MM.1S (cell line): Measurements from ENCODE around the gene RRAD.

Experiments used
- EZH2 ChIP-seq: fragments of 300-600 bp; sonication (generic); optimal IDR thresholded peaks from 2 replicates; pipeline ENCODE3; 2017; ENCODE audit warnings: low read depth, mild to moderate bottlenecking, antibody characterized with exemption, low read length, mixed read lengths
- EZH2phosphoT487 ChIP-seq: fragments of 300-600 bp; sonication (generic); IDR thresholded peaks from 2 replicates; pipeline ENCODE4 v1.6.1; 2018; ENCODE audit warnings: antibody characterized with exemption, low read length
- TF ChIP-seq, protein P1 (sequence below): fragments of 300-600 bp; sonication (generic); IDR thresholded peaks from 2 replicates; pipeline ENCODE4 v1.5.1; 2016; ENCODE audit warnings: antibody characterized with exemption, low read length, mixed read lengths

DNA sequence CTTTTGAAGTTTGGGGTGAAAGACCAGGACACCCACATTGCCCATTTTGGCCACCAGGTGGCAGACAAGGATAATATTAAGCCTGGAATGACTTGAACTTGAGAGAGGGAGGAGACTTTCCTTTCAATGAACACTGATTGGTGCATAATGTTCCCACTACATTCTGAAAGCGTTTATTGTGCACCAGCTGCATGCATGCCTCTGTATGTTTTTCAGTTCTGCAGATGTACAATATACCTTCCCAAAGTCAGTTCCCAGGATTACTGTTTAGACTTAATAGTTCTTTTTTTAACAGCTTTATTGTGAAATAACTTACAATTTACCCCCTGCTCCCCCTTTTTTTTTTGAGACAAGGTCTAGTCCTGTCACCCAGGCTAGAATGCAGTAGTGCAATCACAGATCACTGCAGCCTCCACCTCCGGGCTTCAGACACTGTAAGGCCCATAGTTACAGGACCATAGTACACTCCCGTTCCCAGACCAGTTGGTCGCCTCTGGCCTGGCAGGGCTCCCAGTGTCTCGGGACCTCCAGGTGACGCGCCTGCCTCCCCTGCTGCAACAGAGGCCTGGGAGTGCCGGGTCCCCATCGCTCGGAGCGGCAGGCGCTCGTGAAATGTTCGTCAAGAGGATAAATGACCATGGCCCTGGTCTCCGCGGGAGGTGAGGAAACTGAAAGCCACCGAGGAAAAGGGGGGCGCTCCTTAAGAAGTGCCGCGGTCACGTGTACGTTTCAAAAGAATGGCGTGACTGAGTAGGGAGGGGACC is 22.1 kb upstream of the RRAD start:
- TF ChIP-seq, protein P1, sequence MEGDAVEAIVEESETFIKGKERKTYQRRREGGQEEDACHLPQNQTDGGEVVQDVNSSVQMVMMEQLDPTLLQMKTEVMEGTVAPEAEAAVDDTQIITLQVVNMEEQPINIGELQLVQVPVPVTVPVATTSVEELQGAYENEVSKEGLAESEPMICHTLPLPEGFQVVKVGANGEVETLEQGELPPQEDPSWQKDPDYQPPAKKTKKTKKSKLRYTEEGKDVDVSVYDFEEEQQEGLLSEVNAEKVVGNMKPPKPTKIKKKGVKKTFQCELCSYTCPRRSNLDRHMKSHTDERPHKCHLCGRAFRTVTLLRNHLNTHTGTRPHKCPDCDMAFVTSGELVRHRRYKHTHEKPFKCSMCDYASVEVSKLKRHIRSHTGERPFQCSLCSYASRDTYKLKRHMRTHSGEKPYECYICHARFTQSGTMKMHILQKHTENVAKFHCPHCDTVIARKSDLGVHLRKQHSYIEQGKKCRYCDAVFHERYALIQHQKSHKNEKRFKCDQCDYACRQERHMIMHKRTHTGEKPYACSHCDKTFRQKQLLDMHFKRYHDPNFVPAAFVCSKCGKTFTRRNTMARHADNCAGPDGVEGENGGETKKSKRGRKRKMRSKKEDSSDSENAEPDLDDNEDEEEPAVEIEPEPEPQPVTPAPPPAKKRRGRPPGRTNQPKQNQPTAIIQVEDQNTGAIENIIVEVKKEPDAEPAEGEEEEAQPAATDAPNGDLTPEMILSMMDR, result peak; percentile 91
- TF ChIP-seq EZH2 (no peak), EZH2phosphoT487 (no peak)
